ENCODE results near the gene C9orf50. TPM values are rescaled to one million over a fixed set of nuclear protein-coding genes. Genes with fewer than 3 reads are reported as not detected.
"Not testable (repeated sequence)": the region's sequence is repeated elsewhere in the genome, so short reads cannot be mapped to it uniquely, and the experiment has no call there.

C9orf50 gene
- total RNA-seq, 1 donor from 2014 or later, result not detected

DNA sequence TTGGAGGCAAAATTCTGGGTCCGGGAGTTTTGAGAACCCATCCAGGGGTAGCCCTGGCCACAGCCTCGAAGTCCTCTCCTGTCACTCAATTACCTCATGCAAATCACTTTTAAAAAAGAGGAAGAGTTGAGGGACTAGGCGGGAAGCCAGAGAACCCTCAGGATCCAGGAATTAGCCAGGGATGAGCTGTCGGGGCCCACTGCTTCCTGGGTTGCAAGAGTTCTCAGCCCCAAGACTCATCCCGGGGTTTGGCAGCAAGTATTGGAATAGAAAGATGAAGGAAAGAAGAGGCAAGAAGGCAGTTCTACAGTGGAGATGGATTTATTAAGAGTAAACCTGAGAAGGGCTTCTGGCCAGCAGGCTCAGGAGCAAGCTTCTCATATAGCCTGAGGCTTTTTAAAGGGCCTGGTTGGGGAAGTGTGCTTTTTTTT, 25.6 kb downstream of the C9orf50 start:
- peak overlapping the region; percentile 42 to 87 for H3K27ac ChIP-seq
- no peak overlapping the region for H3K4me3 ChIP-seq
- no peaks in the 10 kb centered on the region for H3K27me3 ChIP-seq
- no peaks in the 10 kb centered on the region for H3K9me3 ChIP-seq
- no peak for DNase-seq (ENCODE audit: low spot score in 2 of 2)
- no peaks in the 10 kb centered on the region for H3K36me3 ChIP-seq
- intact Hi-C loops (cut with DNase I), result no loop called here
- TF ChIP-seq, protein P1, sequence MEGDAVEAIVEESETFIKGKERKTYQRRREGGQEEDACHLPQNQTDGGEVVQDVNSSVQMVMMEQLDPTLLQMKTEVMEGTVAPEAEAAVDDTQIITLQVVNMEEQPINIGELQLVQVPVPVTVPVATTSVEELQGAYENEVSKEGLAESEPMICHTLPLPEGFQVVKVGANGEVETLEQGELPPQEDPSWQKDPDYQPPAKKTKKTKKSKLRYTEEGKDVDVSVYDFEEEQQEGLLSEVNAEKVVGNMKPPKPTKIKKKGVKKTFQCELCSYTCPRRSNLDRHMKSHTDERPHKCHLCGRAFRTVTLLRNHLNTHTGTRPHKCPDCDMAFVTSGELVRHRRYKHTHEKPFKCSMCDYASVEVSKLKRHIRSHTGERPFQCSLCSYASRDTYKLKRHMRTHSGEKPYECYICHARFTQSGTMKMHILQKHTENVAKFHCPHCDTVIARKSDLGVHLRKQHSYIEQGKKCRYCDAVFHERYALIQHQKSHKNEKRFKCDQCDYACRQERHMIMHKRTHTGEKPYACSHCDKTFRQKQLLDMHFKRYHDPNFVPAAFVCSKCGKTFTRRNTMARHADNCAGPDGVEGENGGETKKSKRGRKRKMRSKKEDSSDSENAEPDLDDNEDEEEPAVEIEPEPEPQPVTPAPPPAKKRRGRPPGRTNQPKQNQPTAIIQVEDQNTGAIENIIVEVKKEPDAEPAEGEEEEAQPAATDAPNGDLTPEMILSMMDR (IDR thresholded peaks at IDR 0.05), result no peak
- peaks cover 3 to 17% of the 10 kb centered on the region in 2 donors for H3K4me1 ChIP-seq

DNA sequence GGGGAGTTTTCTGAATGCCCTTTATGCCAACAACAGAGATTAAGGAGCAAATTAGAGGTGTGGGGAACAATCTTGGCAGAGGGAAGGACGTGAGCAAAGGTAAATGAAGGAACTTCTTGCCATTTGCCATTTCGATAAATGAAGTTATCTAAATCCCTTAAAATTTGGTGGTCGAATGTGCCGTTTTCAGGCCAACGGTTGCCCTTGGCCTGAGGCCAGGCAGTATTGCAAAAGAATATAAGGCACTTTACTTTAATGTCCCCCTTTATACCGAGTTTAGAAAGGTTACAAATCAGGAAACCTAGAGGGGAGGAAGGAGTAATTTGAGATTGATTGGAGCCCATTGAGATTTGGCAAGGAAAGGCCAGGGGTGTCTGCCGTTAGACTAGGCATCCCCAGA, 26.3 kb downstream of the C9orf50 start:
- Histone ChIP-seq H3K27ac (no peak overlapping the region), H3K4me1 (peaks cover 4 to 17% of the 10 kb centered on the region in 2 donors), H3K4me3 (no peak overlapping the region), H3K27me3 (no peaks in the 10 kb centered on the region), H3K9me3 (no peaks in the 10 kb centered on the region), H3K36me3 (no peaks in the 10 kb centered on the region)
- DNase-seq (ENCODE audit: low spot score in 2 of 2), result no peak
- TF ChIP-seq, protein P1 (IDR thresholded peaks at IDR 0.05), result no peak
- intact Hi-C loops (cut with DNase I), result no loop called here

DNA sequence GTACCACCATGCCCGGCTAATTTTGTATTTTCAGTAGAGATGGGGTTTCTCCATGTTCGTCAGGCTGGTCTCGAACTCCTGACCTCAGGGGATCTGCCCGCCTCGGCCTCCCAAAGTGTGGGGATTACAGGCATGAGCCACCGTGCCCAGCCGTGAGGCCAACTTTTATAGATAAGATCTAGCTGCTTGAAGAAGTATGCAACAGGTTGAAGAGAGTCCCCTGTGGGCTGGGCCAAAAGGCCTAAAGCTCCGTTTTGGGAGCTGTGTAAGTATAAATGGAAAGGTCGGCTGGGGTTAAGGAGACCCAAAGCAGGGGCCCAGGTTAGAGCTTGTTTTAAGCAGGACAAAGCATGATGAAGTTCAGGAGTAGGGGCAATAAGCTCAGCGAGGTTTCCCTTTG, 28.1 kb downstream of the C9orf50 start:
- H3K4me3 ChIP-seq; intact Hi-C loops (cut with DNase I); H3K27me3 ChIP-seq; H3K27ac ChIP-seq; H3K9me3 ChIP-seq; H3K36me3 ChIP-seq; DNase-seq (ENCODE audit: low spot score in 2 of 2): not testable (repeated sequence)
- H3K4me1 ChIP-seq, result peaks cover 8 to 12% of the 10 kb centered on the region in 2 donors

DNA sequence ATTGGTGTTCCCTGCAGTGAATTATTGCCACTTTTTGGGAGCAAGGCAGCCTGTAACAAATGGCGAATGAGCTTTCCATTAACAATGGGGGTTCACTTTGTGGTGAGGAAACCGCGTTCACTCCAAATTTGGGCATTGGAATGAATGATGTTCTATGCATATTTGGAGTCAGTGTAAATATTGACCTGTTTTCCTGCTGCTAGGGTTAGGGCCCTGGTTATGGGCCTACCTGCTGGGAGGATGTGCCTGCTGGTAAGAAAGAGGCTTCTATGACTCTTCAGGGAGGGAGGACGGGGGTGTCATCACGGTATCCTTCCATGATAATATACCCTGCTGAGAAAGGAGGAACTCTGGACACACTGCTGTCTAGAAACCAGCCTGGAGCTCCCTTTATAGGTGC, 29.0 kb downstream of the C9orf50 start:
- H3K27ac ChIP-seq, result no peak overlapping the region
- no peaks in the 10 kb centered on the region for H3K36me3 ChIP-seq
- no peaks in the 10 kb centered on the region for H3K27me3 ChIP-seq
- DNase-seq (ENCODE audit: low spot score in 2 of 2), result no peak
- peaks cover 3 to 5% of the 10 kb centered on the region in 2 donors for H3K4me1 ChIP-seq
- intact Hi-C loops (cut with DNase I), result no loop called here
- no peaks in the 10 kb centered on the region for H3K9me3 ChIP-seq
- H3K4me3 ChIP-seq, result no peak overlapping the region
- TF ChIP-seq, protein P1 (IDR thresholded peaks at IDR 0.05), result no peak

DNA sequence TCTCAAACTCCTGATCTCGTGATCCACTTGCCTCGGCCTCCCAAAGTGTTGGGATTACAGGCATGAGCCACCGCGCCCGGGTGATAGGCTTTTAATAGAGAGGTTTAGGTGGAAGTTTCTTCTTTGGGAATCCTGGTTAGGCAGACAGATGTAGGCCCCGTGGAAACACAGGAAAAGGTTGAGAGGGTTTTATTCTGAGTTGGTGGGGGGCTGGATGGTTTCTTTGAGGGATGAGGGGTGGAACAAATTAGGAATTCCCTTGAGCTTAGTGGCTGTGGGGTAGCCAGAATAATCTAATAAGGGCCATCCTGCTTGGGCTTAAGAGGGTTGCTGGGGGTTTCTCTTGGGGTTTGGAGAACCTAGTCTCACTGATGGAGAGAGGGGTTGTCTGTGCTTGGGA, 30.4 kb downstream of the C9orf50 start:
- H3K4me1 ChIP-seq, result peaks cover 0 to 5% of the 10 kb centered on the region in 2 donors
- H3K36me3 ChIP-seq, result no peaks in the 10 kb centered on the region
- peak overlapping the region in 1 of 2 donors; percentile 32 for H3K27ac ChIP-seq
- TF ChIP-seq, protein P1 (IDR thresholded peaks at IDR 0.05), result no peak
- intact Hi-C loops (cut with DNase I), result no loop called here
- H3K27me3 ChIP-seq, result no peaks in the 10 kb centered on the region
- H3K4me3 ChIP-seq, result no peak overlapping the region
- H3K9me3 ChIP-seq, result no peaks in the 10 kb centered on the region
- no peak for DNase-seq (ENCODE audit: low spot score in 2 of 2)

DNA sequence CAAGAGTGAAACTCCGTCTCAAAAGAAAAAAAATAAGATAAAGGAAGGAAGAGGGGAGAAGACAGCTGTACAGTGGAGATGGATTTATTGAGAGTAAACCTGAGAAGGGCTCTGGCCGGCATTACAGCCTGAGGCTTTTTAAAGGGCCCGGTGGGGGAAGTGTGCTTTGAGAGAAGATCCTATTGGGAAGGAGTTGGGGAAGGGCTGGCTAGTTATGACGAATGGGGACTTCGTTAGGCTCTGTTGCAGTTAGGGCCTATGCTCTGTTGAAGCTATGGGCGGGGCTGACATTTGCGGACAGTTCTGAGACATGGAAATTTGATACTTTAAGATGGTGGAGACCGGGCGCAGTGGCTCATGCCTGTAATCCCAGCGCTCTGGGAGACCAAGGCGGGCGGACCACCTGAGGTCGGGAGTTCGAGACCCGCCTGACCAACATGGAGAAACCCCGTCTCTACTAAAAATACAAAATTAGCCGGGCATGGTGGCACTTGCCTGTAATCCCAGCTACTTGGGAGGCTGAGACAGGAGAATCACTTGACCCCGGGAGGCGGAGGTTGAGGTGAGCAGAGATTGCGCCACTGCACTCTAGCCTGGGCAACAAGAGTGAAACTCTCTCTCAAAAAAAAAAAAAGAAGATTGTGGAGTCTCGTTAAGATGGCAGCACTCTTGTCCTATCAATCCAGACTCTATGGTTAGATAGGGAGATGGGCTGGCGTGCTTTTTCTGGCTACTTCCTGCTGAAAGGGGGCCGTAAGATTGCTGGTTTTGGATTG, 33.2 kb downstream of the C9orf50 start:
- Histone ChIP-seq H3K4me3 (no peak overlapping the region), H3K9me3 (no peaks in the 10 kb centered on the region), H3K36me3 (no peaks in the 10 kb centered on the region), H3K27ac (no peak overlapping the region), H3K4me1 (peaks cover 0 to 5% of the 10 kb centered on the region in 2 donors), H3K27me3 (no peaks in the 10 kb centered on the region)
- TF ChIP-seq, protein P1 (IDR thresholded peaks at IDR 0.05), result no peak
- intact Hi-C loops (cut with DNase I), result no loop called here
- no peak for DNase-seq (ENCODE audit: low spot score in 2 of 2)
